Panc1 (cell line): ENCODE results near the gene CHST6. TPM values are rescaled to one million over a fixed set of nuclear protein-coding genes. Genes with fewer than 3 reads are reported as not detected.

ENCODE experiments used
- ATAC-seq: fragments of 200-7000 bp; cut with Tn5 transposase; 2 replicates; pipeline ENCODE4 v1.9.1; 2020; ENCODE audit warnings: mild to moderate bottlenecking, moderate library complexity
- BruUV-seq: library from RNA; stranded (reverse); fragments of 400-500 nt; replicated peaks from 2 replicates; lab custom pipeline; 2021; lab: Mats Ljungman, UMichigan
- CTCF ChIA-PET: fragments of 300-600 bp; sonication (Branson Sonifier 250); formaldehyde crosslinking; loops from one replicate; lab custom pipeline; 2022; ENCODE audit warnings: antibody characterized with exemption; lab: Charles Lee
- POLR2A ChIA-PET: fragments of 300-600 bp; sonication (Branson Sonifier 250); formaldehyde crosslinking; loops from one replicate; lab custom pipeline; 2022; ENCODE audit warnings: antibody characterized with exemption; lab: Charles Lee
- DNase-seq: peaks from one replicate; pipeline ENCODE4 v3.0.0-alpha.2; 2010; ENCODE audit warnings: low read depth, low spot score
- H3K27ac ChIP-seq: 2 replicates; pipeline ENCODE4 v1.5.1; 2011; ENCODE audit warnings: mild to moderate bottlenecking, low read length, inconsistent platforms
- H3K27me3 ChIP-seq: fragments of 200-500 bp; sonication (Bioruptor generic); 2 replicates; pipeline ENCODE4 v1.6.0; 2014; ENCODE audit warnings: low read length, inconsistent platforms; ENCODE audit not compliant: control insufficient read depth, insufficient read depth
- H3K36me3 ChIP-seq: fragments of 200-500 bp; sonication (Bioruptor generic); 2 replicates; pipeline ENCODE4 v1.5.1; 2014; ENCODE audit warnings: inconsistent platforms, mild to moderate bottlenecking, low read length, moderate library complexity; ENCODE audit not compliant: control insufficient read depth, insufficient read depth
- H3K4me1 ChIP-seq: 2 replicates; pipeline ENCODE4 v1.5.1; 2011; ENCODE audit warnings: inconsistent platforms, mild to moderate bottlenecking, low read length, moderate library complexity; ENCODE audit not compliant: control insufficient read depth, insufficient read depth
- H3K4me3 ChIP-seq, 2 experiments: 2 replicates each; pipeline ENCODE4 v1.5.1; 2011 to 2012; ENCODE audit warnings: low read depth in 2 of 2, low read length in 2 of 2, mild to moderate bottlenecking in 2 of 2, inconsistent platforms in 1 of 2, moderate library complexity in 1 of 2
- H3K9me3 ChIP-seq: fragments of 200-500 bp; sonication (Bioruptor generic); 2 replicates; pipeline ENCODE4 v1.5.1; 2014; ENCODE audit warnings: low read depth, mild to moderate bottlenecking, inconsistent platforms, low read length, moderate library complexity; ENCODE audit not compliant: control insufficient read depth, insufficient read depth
- CTCF ChIP-seq: fragments of 450-650 bp; IDR thresholded peaks from 2 replicates; pipeline ENCODE4 v1.5.1; 2017; ENCODE audit warnings: mild to moderate bottlenecking
- POLR2AphosphoS5 ChIP-seq: IDR thresholded peaks from 2 replicates; pipeline ENCODE4 v1.6.1; 2012; ENCODE audit warnings: mild to moderate bottlenecking, low read depth, low read length, moderate library complexity
- REST ChIP-seq, 2 experiments: IDR thresholded peaks; 2 replicates each; pipeline ENCODE4 v1.6.1; 2011 to 2012; ENCODE audit warnings: low read depth in 2 of 2, control low read depth in 1 of 2, low read length in 1 of 2, mild to moderate bottlenecking in 1 of 2, moderate library complexity in 1 of 2; ENCODE audit not compliant: insufficient read depth in 1 of 2
- SIN3A ChIP-seq: IDR thresholded peaks from 2 replicates; pipeline ENCODE4 v1.6.1; 2012; ENCODE audit warnings: low read depth, mild to moderate bottlenecking, low read length, moderate library complexity, borderline replicate concordance; ENCODE audit not compliant: insufficient read depth
- TCF7L2 ChIP-seq: IDR thresholded peaks from 2 replicates; pipeline ENCODE4 v1.6.1; 2011; ENCODE audit warnings: mild to moderate bottlenecking, low read depth, low read length, inconsistent platforms
- in situ Hi-C: cut with HindIII; loops from 2 replicates; pipeline ENCODE4 v1.10.0; 2016; ENCODE audit warnings: low sequenced_read_pairs, low pct_unique_long_range_greater_than_20kb
- intact Hi-C: fragments of 100-400 bp; cut with micrococcal nuclease; formaldehyde crosslinking; loops from one replicate; pipeline ENCODE4 v1.10.0; 2022; ENCODE audit not compliant: unreplicated experiment
- total RNA-seq: library from RNA; stranded (reverse); gene quantifications from one replicate; pipeline ENCODE4 v1.2.1, GENCODE V29; 2021; ENCODE audit not compliant: unreplicated experiment

CHST6 gene
- total RNA-seq, 1 experiment from 2014 or later = 0.05 TPM

- ATAC-seq (no peak), DNase-seq (no peak)
- H3K36me3 ChIP-seq = no peaks in the 10 kb centered on the region
- H3K27ac ChIP-seq = no peak overlapping the region
- no TSS peak for BruUV-seq
- in situ Hi-C loops = no loop called here
- intact Hi-C loops = no loop called here
- H3K4me1 ChIP-seq = no peaks in the 10 kb centered on the region
- ChIA-PET POLR2A (no interaction called here), CTCF (no interaction called here)
- H3K27me3 ChIP-seq = no peaks in the 10 kb centered on the region
- no peak overlapping the region for H3K4me3 ChIP-seq
- no peak for TF ChIP-seq TCF7L2
- TF ChIP-seq POLR2AphosphoS5 = no peak
- no peak for TF ChIP-seq REST (IDR thresholded peaks at IDR 0.05; ENCODE audit: insufficient read depth in 1 of 2, low read depth in 2 of 2, low read length in 1 of 2)
- no peak for TF ChIP-seq CTCF
- TF ChIP-seq SIN3A = no peak
- no peaks in the 10 kb centered on the region for H3K9me3 ChIP-seq
These were observed 11.3 kb upstream of the CHST6 start for GRCh38 chr16:75506574-75506973.

- no peak overlapping the region for H3K4me3 ChIP-seq
- intact Hi-C loops = no loop called here
- H3K36me3 ChIP-seq = no peaks in the 10 kb centered on the region
- in situ Hi-C loops = no loop called here
- H3K27ac ChIP-seq = no peak overlapping the region
- CTCF ChIA-PET = no interaction called here
- DNase-seq (no peak), ATAC-seq (no peak)
- BruUV-seq = no TSS peak
- POLR2A ChIA-PET = no interaction called here
- H3K4me1 ChIP-seq = no peaks in the 10 kb centered on the region
- H3K9me3 ChIP-seq = no peaks in the 10 kb centered on the region
- TF ChIP-seq CTCF = no peak
- no peak for TF ChIP-seq REST (IDR thresholded peaks at IDR 0.05; ENCODE audit: insufficient read depth in 1 of 2, low read depth in 2 of 2, low read length in 1 of 2)
- TF ChIP-seq SIN3A = no peak
- TF ChIP-seq TCF7L2 = no peak
- TF ChIP-seq POLR2AphosphoS5 = no peak
- no peaks in the 10 kb centered on the region for H3K27me3 ChIP-seq
These were observed 10.9 kb upstream of the CHST6 start for GRCh38 chr16:75506107-75506506.
